HG03378 (cell line): Measurements from ENCODE around the gene KIRREL3.
"Not testable (repeated sequence)": the region's sequence is repeated elsewhere in the genome, so short reads cannot be mapped to it uniquely, and the experiment has no call there.

Source experiments
- ATAC-seq: cut with Tn5 transposase; IDR thresholded peaks from one replicate; pipeline ENCODE4 v1.9.1; 2021; ENCODE audit warnings: mild to moderate bottlenecking, moderate library complexity; ENCODE audit not compliant: unreplicated experiment

KIRREL3 gene

DNA sequence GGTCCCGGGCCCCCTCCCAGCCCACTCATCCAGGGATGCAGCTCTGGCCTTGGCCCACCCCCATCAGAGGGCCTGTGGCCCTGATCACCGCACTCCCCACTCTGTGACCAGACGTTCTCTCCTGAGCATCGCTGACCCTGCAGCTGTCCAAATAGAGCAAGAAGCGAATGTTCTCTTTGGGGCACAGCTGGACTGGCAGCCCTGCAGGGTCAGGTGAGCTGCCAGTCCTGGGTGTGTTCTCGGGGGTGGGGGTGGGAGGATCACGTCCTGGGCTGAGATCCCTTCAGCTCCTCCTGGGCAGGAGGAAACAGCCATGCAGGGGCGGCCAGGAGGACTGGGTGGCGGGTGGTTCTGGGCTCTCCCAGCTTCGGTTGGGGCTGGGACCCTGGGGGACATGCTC lies 618.6 kb downstream of the KIRREL3 start:
- ATAC-seq, result not testable (repeated sequence)

DNA sequence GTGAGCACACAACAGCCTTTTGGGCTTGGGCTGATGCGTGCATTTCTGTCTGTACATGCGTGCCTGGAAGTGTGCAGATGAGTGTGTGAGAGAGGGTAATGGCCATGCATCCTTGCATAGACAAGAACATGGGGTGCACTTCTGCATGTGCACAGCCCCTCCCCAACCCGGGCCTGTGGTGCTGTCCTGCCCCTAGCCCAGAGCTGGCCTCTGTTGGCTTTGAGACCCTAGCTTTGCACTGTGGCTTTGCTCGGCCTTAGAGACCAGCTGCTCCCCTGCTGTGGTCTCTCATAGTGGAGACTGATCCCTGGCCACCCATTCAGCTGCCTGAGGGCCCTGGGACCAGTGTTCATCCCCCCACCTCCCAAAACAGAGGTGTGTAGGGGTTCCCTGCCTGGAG lies 619.7 kb downstream of the KIRREL3 start:
- no peak for ATAC-seq

DNA sequence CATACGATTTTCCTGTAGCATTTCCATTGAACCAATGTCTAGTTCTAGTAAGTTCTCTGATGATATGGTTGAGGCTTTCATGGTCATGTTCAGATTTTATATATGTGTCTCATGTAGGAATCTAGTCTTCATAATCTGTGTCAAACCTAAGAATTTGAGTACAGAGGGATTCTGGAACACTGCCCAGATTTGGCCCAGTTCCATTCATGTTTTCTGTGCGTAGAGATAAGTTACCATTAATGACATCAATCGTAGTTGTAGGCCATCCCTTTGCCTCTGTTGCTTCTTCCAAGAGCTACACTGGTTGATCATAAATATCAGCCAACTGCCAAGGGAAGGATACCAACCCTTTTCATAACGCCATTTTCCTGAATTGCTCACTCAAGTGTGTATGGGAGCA lies 621.8 kb downstream of the KIRREL3 start:
- ATAC-seq, result no peak

DNA sequence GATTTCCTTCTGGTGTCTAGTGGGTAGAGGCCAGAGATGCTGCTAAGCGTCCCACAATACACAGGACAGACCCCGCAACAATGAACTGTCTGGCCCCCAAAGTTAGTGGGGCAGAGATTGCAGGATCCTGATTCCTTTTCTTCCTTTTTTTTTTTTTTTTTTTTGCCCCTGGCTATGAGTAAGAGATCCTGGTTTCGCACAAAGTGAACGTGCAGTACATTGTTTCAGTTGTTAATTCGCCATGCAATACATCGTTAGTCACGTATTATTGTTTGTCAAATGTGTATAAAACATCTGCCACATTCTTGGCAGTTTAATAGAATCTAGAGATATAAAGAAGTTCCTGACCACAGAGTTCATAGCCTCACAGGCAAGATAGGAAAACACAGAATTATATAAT lies 624.8 kb downstream of the KIRREL3 start:
- no peak for ATAC-seq

DNA sequence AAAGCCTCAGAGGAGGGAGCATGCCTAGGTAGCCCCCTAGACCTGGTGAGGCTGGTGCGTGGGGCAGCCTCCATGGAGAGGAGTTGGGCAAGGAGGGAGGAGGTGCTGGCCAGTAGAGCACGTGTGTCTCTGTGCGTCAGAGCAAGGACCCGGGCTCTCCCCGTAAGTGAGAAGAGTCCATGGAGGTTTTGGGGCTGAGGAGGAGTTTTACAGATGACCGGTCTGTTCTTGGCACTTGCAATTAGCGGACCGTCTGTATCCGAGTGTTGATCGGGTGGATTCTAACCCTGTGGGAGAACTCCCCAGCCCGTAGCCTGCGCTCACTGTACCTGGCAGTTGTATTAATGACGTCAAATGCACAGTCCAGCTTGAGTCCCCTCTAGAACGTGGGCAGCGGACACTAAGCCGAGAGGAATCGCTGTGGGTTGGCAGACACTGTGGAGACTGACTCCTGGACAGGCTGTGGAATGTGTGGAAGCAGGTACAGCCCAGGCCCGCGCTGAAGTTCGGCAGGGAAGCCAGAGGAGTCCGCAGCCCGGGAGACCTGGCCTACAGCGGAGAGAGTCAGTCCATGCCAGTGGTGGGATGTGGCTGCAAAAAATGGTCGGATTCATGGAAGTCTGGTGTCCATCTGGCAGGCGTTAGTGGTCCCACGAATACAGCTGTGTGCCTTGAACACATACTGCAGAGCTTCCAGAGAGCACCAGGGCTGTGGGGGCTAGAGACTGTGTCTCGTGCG lies 625.8 kb downstream of the KIRREL3 start:
- ATAC-seq, result not testable (repeated sequence)

DNA sequence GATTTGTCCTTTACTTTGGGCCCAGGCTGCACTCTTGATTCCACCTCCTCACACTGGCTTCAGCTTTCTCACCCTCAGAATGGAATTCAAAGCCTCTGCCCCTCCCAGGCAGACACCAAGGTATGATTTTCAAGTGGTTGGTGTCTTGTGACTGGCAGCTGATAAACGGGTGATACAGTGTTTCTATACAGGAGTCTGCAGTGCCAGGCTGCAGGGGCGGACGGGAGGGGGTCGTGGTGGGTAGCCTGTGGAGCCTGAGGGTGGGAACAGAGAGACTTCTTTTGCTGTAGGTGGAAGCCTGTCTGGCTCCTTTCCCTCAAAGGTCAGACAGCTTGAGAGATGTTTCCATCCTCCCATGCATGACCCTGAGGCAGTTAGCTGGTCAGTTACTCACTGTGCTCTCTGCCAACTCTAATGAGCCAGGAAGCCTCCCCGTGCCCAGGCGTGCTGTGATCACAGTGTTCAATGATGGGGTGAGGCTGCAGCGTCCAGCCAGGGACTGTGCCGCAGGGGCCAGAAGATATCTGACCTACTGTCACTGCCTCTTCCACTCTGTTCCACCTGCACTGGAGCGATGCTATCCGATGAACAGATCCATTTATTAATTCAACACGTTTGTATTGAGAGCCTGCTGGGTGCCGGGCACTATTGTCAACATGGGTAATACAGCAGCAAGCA lies 627.0 kb downstream of the KIRREL3 start:
- ATAC-seq, result not testable (repeated sequence)
